ENCODE measurements around the gene RBM22. TPM values are rescaled to one million over a fixed set of nuclear protein-coding genes. Genes with fewer than 3 reads are reported as not detected.

The RBM22 gene
- total and polyA plus RNA-seq, 2 of the 4 experiments (the other 2 are of a cell fraction): 26.2 to 34.2 TPM

DNA sequence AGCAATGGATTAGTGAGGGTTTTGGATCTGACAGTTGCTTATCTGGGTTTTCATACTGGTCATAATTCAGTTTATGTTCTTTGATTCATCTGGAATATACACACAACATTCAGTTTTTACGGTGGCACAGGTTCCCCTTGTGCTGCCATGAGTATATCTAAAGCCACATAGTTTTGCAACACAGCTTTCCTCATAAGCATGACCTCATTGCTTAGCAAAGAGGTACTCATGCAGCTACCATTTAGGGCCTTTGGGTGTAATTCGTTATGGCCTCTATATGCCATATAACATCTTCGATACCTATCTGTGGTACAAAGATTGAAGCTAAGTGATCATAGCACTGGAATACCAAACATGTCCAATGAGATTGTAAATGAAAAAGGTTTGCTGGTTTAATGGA is 2.9 kb upstream of the RBM22 start:
- Histone ChIP-seq H3K36me3 (ENCODE audit: control insufficient read depth, insufficient read depth, low read length) (peaks cover 3% of the 10 kb centered on the region), H3K27me3 (ENCODE audit: control insufficient read depth, insufficient read depth, low read length) (no peaks in the 10 kb centered on the region), H3K27ac (ENCODE audit: insufficient read depth, low read length) (no peak overlapping the region), H2BK20ac (ENCODE audit: low read depth, low read length) (no peak overlapping the region), H2BK15ac (ENCODE audit: low read depth, low read length) (no peak overlapping the region), H4K8ac (ENCODE audit: low read depth in 2 of 2, low read length in 2 of 2) (no peak overlapping the region), H3K23ac (ENCODE audit: low read depth, low read length) (no peak overlapping the region), H3K4ac (ENCODE audit: low read depth, low read length) (no peak overlapping the region), H2AFZ (replicated peaks; ENCODE audit: low read length, poor library complexity) (no peak overlapping the region), H3K9me1 (ENCODE audit: insufficient read depth, low read length) (no peaks in the 10 kb centered on the region), H3K18ac (ENCODE audit: low read depth, low read length) (no peak overlapping the region), H2BK120ac (ENCODE audit: low read depth, low read length) (no peak overlapping the region), H3K56ac (ENCODE audit: extremely low read depth, insufficient read depth, low read length) (no peak overlapping the region), H3K14ac (replicated peaks; ENCODE audit: low read depth, low read length) (no peak overlapping the region), H3K9me3 (ENCODE audit: control insufficient read depth, insufficient read depth, low read length) (no peaks in the 10 kb centered on the region), H2BK5ac (ENCODE audit: low read depth, low read length, poor library complexity, severe bottlenecking) (no peak overlapping the region), H2AK5ac (ENCODE audit: low read depth, low read length) (no peak overlapping the region), H4K91ac (ENCODE audit: insufficient read depth, low read depth, low read length) (no peak overlapping the region), H3K4me1 (ENCODE audit: control insufficient read depth, insufficient read depth, low read length) (peaks cover 3% of the 10 kb centered on the region), H3K4me3 (ENCODE audit: insufficient read depth, low read depth, low read length) (no peak overlapping the region), H3K4me2 (ENCODE audit: low read depth, low read length) (no peak overlapping the region), H3K79me1 (ENCODE audit: low read depth in 1 of 2, low read length in 2 of 2) (peaks cover 7 to 18% of the 10 kb centered on the region in 2 experiments), H2AK9ac (replicated peaks; ENCODE audit: low read depth, low read length, poor library complexity) (no peak overlapping the region), H4K20me1 (ENCODE audit: insufficient read depth, low read length) (no peaks in the 10 kb centered on the region), H3K9ac (ENCODE audit: low read depth, low read length) (no peak overlapping the region), H4K5ac (ENCODE audit: low read depth, low read length) (no peak overlapping the region)
- dilution Hi-C loops (cut with HindIII; ENCODE audit: low sequenced_read_pairs, unreplicated experiment) (no loop called here), in situ Hi-C loops (cut with MboI; ENCODE audit: low sequenced_read_pairs) (no loop called here), intact Hi-C loops (cut with micrococcal nuclease) (no loop called here)
- WGBS, 2 experiments (ENCODE audit: extremely low coverage in 2 of 2, insufficient read length in 1 of 2): no CpG with 5 or more reads among the region's 3 CpGs
- TF ChIP-seq BHLHE40 (IDR thresholded peaks at IDR 0.05; ENCODE audit: low read depth, low read length) (no peak), CEBPB (IDR thresholded peaks at IDR 0.05; ENCODE audit: low read depth, low read length) (peak; percentile 71)
- BruUV-seq (replicated peaks): no TSS peak
- DNase-seq (peak; percentile 28), ATAC-seq (ENCODE audit: low read depth) (no peak)
- ChIA-PET POLR2A (ENCODE audit: unreplicated experiment) (no interaction called here), CTCF (no interaction called here)

Measured in IMR-90 (cell line).